Smooth muscle cell (in vitro differentiated cells): ENCODE results near the gene SLC37A3. TPM values are rescaled to one million over a fixed set of nuclear protein-coding genes. Genes with fewer than 3 reads are reported as not detected.

Experiments used
- DNase-seq: peaks from one replicate; lab custom pipeline; 2025; ENCODE audit not compliant: unreplicated experiment; lab: John Stamatoyannopoulos, UW
- H2AFZ ChIP-seq: fragments of 200-600 bp; sonication (generic); 2 replicates; pipeline ENCODE4 v1.6.0; 2016; ENCODE audit warnings: antibody characterized with exemption, low read depth, mild to moderate bottlenecking
- H3F3A ChIP-seq: fragments of 200-600 bp; sonication (generic); 2 replicates; pipeline ENCODE4 v1.6.0; 2017; ENCODE audit warnings: antibody characterized with exemption, low read depth
- H3K27ac ChIP-seq: fragments of 200-600 bp; sonication (generic); 2 replicates; pipeline ENCODE4 v1.5.1; 2016; ENCODE audit warnings: low read depth, mild to moderate bottlenecking
- H3K27me3 ChIP-seq: fragments of 200-600 bp; sonication (generic); 2 replicates; pipeline ENCODE4 v1.6.1; 2016; ENCODE audit warnings: low read depth, mild to moderate bottlenecking
- H3K36me3 ChIP-seq: fragments of 200-600 bp; sonication (generic); 2 replicates; pipeline ENCODE4 v1.5.1; 2016; ENCODE audit warnings: low read depth
- H3K4me1 ChIP-seq: fragments of 200-600 bp; sonication (generic); 2 replicates; pipeline ENCODE4 v1.5.1; 2016; ENCODE audit warnings: low read depth
- H3K4me2 ChIP-seq: fragments of 200-600 bp; sonication (generic); 2 replicates; pipeline ENCODE4 v1.6.0; 2016; ENCODE audit warnings: mild to moderate bottlenecking
- H3K4me3 ChIP-seq: fragments of 200-600 bp; sonication (generic); 2 replicates; pipeline ENCODE4 v1.5.1; 2016; ENCODE audit warnings: mild to moderate bottlenecking
- H3K79me2 ChIP-seq: fragments of 200-600 bp; sonication (generic); 2 replicates; pipeline ENCODE4 v1.6.0; 2016; ENCODE audit warnings: low read depth, mild to moderate bottlenecking
- H3K9ac ChIP-seq: fragments of 200-600 bp; sonication (generic); 2 replicates; pipeline ENCODE4 v1.6.0; 2016; ENCODE audit warnings: low read depth
- H3K9me3 ChIP-seq: fragments of 200-600 bp; sonication (generic); replicated peaks from 2 replicates; pipeline ENCODE4 v1.5.1; 2016; ENCODE audit warnings: low read depth
- H4K20me1 ChIP-seq: fragments of 200-600 bp; sonication (generic); 2 replicates; pipeline ENCODE4 v1.6.0; 2016; ENCODE audit warnings: low read depth
- CTCF ChIP-seq: fragments of 200-600 bp; sonication (generic); IDR thresholded peaks from 2 replicates; pipeline ENCODE4 v1.5.1; 2017; ENCODE audit warnings: borderline replicate concordance, mild to moderate bottlenecking, antibody characterized with exemption; ENCODE audit not compliant: insufficient read depth, poor library complexity, severe bottlenecking
- WGBS: methylation state at CpG from one replicate; pipeline ENCODE4 v1.1.7; 2016; ENCODE audit warnings: low lambda C conversion rate; 5-methylcytosine and 5-hydroxymethylcytosine counted together
- polyA plus RNA-seq: library from polyadenylated mRNA; unstranded; fragments of >200 nt; fragmentation: Nextera tagmentation; extraction: Ambion mirVana; gene quantifications from 2 replicates; pipeline ENCODE4 v1.2.1, GENCODE V29; 2016
- total RNA-seq: library from RNA; depleted of rRNA; stranded (reverse); fragments of >200 nt; gene quantifications from 2 replicates; pipeline ENCODE4 v1.2.3, GENCODE V29; 2014

SLC37A3 gene
- total and polyA plus RNA-seq, 2 experiments from 2014 or later, result 42.8 to 54.2 TPM

GRCh38 chr7:140375323-140375722 is 23.0 kb downstream of the SLC37A3 start:
- Histone ChIP-seq H3K27ac (no peak overlapping the region), H4K20me1 (peaks cover 25% of the 10 kb centered on the region), H3K4me1 (no peaks in the 10 kb centered on the region), H3K9ac (no peak overlapping the region), H2AFZ (no peak overlapping the region), H3K9me3 (no peaks in the 10 kb centered on the region), H3K36me3 (peaks cover 4% of the 10 kb centered on the region), H3K4me2 (no peak overlapping the region), H3K27me3 (no peaks in the 10 kb centered on the region), H3K79me2 (no peaks in the 10 kb centered on the region), H3K4me3 (no peak overlapping the region), H3F3A (no peaks in the 10 kb centered on the region)
- TF ChIP-seq CTCF, result no peak
- DNase-seq, result no peak
- WGBS, result 97% methylated on average over 9 of the region's 9 CpGs

GRCh38 chr7:140369294-140369693 is 29.0 kb downstream of the SLC37A3 start:
- Histone ChIP-seq H3K27ac (no peak overlapping the region), H3K4me2 (no peak overlapping the region), H3K9ac (no peak overlapping the region), H3K4me1 (no peaks in the 10 kb centered on the region), H3K36me3 (no peaks in the 10 kb centered on the region), H3K79me2 (no peaks in the 10 kb centered on the region), H4K20me1 (peaks cover 36% of the 10 kb centered on the region), H3K4me3 (no peak overlapping the region), H3K27me3 (no peaks in the 10 kb centered on the region), H2AFZ (no peak overlapping the region), H3F3A (no peaks in the 10 kb centered on the region), H3K9me3 (no peaks in the 10 kb centered on the region)
- WGBS, result 98% methylated on average over 4 of the region's 4 CpGs
- TF ChIP-seq CTCF, result no peak
- no peak for DNase-seq

- no peaks in the 10 kb centered on the region for H3K36me3 ChIP-seq
- H2AFZ ChIP-seq, result no peak overlapping the region
- H3K79me2 ChIP-seq, result no peaks in the 10 kb centered on the region
- H4K20me1 ChIP-seq, result peaks cover 25% of the 10 kb centered on the region
- no peaks in the 10 kb centered on the region for H3K4me1 ChIP-seq
- no peaks in the 10 kb centered on the region for H3K9me3 ChIP-seq
- no peak for DNase-seq
- no peak overlapping the region for H3K9ac ChIP-seq
- H3K27me3 ChIP-seq, result no peaks in the 10 kb centered on the region
- no peak overlapping the region for H3K27ac ChIP-seq
- TF ChIP-seq CTCF, result no peak
- no peaks in the 10 kb centered on the region for H3F3A ChIP-seq
- 97% methylated on average over 9 of the region's 9 CpGs for WGBS
- no peak overlapping the region for H3K4me2 ChIP-seq
- H3K4me3 ChIP-seq, result no peak overlapping the region
These were observed 30.8 kb downstream of the SLC37A3 start for GRCh38 chr7:140367528-140367927.

- H3K27me3 ChIP-seq, result no peaks in the 10 kb centered on the region
- H3K79me2 ChIP-seq, result no peaks in the 10 kb centered on the region
- H3K4me3 ChIP-seq, result no peak overlapping the region
- H3F3A ChIP-seq, result no peaks in the 10 kb centered on the region
- H3K27ac ChIP-seq, result peak overlapping the region; percentile 11
- H3K4me2 ChIP-seq, result no peak overlapping the region
- no peak overlapping the region for H3K9ac ChIP-seq
- peaks cover 17% of the 10 kb centered on the region for H4K20me1 ChIP-seq
- H3K36me3 ChIP-seq, result no peaks in the 10 kb centered on the region
- TF ChIP-seq CTCF, result no peak
- 79% methylated on average over 3 of the region's 3 CpGs for WGBS
- H3K4me1 ChIP-seq, result no peaks in the 10 kb centered on the region
- DNase-seq, result no peak
- no peaks in the 10 kb centered on the region for H3K9me3 ChIP-seq
- no peak overlapping the region for H2AFZ ChIP-seq
These were observed 33.5 kb downstream of the SLC37A3 start for GRCh38 chr7:140364819-140365218.
